Measurements from ENCODE around the gene PCNX4. TPM values are rescaled to one million over a fixed set of nuclear protein-coding genes. Genes with fewer than 3 reads are reported as not detected.

The PCNX4 gene
- total RNA-seq, 1 donor from 2014 or later: 80.6 TPM

DNA sequence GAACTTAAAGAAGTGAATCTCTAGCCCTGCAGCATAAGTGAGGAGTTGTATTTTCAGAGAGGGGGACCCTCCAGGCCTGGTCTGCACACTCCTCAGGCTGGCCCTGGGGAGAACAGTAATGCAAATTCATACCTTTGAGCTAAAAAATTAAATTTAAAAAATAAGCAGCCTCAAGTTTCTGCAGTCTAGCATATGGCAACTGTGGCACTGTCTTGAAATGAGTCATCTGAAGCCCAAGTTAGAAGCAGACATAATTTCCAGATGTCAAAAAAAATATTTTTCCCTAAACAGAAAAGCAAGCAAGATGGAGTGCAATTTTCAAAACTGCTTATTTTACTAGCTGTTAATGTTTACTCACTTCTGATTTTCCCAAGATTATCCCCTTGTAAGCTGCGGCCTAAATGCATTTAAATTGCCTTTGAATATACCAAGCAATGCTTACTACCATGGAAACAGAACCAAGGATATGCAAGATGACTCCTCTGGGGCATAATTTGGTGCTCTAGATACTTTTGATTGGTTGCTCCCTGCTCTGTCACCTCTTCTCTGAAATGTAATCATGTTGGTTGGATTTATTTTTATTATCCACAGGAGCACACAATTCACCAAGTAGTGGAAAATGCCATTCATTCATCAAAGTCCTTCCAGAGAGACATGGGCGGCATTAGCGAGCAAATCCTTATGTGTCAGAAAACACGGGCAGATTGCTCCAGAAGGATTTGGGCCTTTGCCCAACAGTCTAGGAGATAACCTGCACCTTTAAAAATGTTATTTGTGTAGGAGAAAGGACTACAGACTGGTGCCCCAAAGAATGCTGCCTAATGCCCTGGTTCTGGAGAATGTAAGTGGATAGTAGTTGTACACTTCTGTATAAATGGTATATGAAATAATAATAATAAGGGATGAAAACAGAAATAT is 98.5 kb downstream of the PCNX4 start:
- H3K4me3 Mint-ChIP-seq (ENCODE audit: unreplicated experiment): no peak overlapping the region
- no peaks in the 10 kb centered on the region for H3K4me1 Mint-ChIP-seq (ENCODE audit: low read depth, unreplicated experiment)
- no peaks in the 10 kb centered on the region for H3K36me3 Mint-ChIP-seq (ENCODE audit: unreplicated experiment)
- no peak for TF ChIP-seq CTCF (IDR thresholded peaks at IDR 0.05; ENCODE audit: partially characterized antibody, unreplicated experiment)
- no peak overlapping the region for H3K27ac Mint-ChIP-seq (ENCODE audit: unreplicated experiment)
- no peak for DNase-seq
- H3K27me3 Mint-ChIP-seq (ENCODE audit: unreplicated experiment): no peaks in the 10 kb centered on the region
- no peaks in the 10 kb centered on the region for H3K9me3 Mint-ChIP-seq (ENCODE audit: unreplicated experiment)

- no peak overlapping the region for H3K4me3 Mint-ChIP-seq (ENCODE audit: unreplicated experiment)
- no peak for DNase-seq
- peaks cover 12% of the 10 kb centered on the region for H3K36me3 Mint-ChIP-seq (ENCODE audit: unreplicated experiment)
- no peaks in the 10 kb centered on the region for H3K4me1 Mint-ChIP-seq (ENCODE audit: low read depth, unreplicated experiment)
- H3K9me3 Mint-ChIP-seq (ENCODE audit: unreplicated experiment): peaks cover 4% of the 10 kb centered on the region
- no peak for TF ChIP-seq CTCF (IDR thresholded peaks at IDR 0.05; ENCODE audit: partially characterized antibody, unreplicated experiment)
- no peak overlapping the region for H3K27ac Mint-ChIP-seq (ENCODE audit: unreplicated experiment)
- peaks cover 2% of the 10 kb centered on the region for H3K27me3 Mint-ChIP-seq (ENCODE audit: unreplicated experiment)
These were observed 103.6 kb downstream of the PCNX4 start for GRCh38 chr14:60195179-60195810.

DNA sequence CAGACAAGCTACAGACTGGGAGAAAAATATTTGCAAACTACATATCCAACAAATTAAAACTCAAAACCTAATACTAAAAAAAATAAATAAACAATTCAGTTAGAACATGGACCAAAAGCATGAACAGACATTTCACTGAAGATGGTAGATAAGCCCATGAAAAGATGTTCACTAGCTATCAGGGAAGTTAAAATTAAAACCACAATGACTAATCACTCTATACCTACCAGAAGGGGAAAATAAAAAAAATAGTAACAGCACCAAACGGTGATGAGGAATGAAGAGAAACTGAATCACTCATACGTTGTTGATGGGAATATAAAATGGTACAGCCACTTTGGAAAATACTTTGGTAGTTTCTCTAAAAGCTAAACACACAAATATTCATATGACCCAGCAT is 104.6 kb downstream of the PCNX4 start:
- H3K27ac Mint-ChIP-seq (ENCODE audit: unreplicated experiment): no peak overlapping the region
- peaks cover 2% of the 10 kb centered on the region for H3K27me3 Mint-ChIP-seq (ENCODE audit: unreplicated experiment)
- no peak for DNase-seq
- TF ChIP-seq CTCF (IDR thresholded peaks at IDR 0.05; ENCODE audit: partially characterized antibody, unreplicated experiment): no peak
- H3K4me1 Mint-ChIP-seq (ENCODE audit: low read depth, unreplicated experiment): no peaks in the 10 kb centered on the region
- H3K36me3 Mint-ChIP-seq (ENCODE audit: unreplicated experiment): peaks cover 12% of the 10 kb centered on the region
- H3K9me3 Mint-ChIP-seq (ENCODE audit: unreplicated experiment): peaks cover 4% of the 10 kb centered on the region
- no peak overlapping the region for H3K4me3 Mint-ChIP-seq (ENCODE audit: unreplicated experiment)

DNA sequence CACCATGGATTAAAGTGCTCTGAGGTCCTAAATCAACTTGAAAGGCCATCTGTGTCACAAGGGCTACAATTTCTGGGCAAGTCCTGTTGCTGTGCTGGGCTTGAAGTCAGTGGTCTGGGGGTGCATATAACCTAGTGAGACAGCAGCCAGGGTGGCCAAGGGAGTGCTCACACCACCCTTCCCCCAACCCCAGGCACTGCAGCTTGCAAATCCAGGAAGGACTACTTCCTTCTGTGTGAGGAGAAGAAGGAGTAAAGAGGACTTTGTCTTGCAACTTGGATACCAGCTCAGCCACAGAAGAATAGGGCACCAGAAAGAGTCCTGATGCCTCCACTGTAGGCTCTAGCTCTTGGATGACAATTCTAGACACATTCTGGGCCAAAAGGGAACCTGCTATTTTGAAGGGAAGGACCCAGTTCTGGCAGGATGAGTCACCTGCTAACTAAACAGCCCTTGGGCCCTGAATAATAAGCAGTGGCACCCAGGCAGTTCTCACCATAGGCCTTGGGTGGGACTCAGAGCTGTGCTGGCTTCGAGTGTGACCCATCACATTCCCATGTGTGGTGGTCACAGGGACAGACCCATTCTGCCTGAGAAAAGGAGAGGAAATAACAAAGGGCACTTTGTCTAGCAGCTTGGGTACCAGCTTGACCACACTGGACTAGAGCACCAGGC is 106.0 kb downstream of the PCNX4 start:
- no peak overlapping the region for H3K27ac Mint-ChIP-seq (ENCODE audit: unreplicated experiment)
- peaks cover 4% of the 10 kb centered on the region for H3K9me3 Mint-ChIP-seq (ENCODE audit: unreplicated experiment)
- no peak for DNase-seq
- no peak overlapping the region for H3K4me3 Mint-ChIP-seq (ENCODE audit: unreplicated experiment)
- peaks cover 2% of the 10 kb centered on the region for H3K27me3 Mint-ChIP-seq (ENCODE audit: unreplicated experiment)
- peaks cover 12% of the 10 kb centered on the region for H3K36me3 Mint-ChIP-seq (ENCODE audit: unreplicated experiment)
- TF ChIP-seq CTCF (IDR thresholded peaks at IDR 0.05; ENCODE audit: partially characterized antibody, unreplicated experiment): no peak
- H3K4me1 Mint-ChIP-seq (ENCODE audit: low read depth, unreplicated experiment): no peaks in the 10 kb centered on the region

Measured in glutamatergic neuron (in vitro differentiated cells).